Osteoblast (primary cell): ENCODE measurements around the gene ALKBH8. TPM values are rescaled to one million over a fixed set of nuclear protein-coding genes. Genes with fewer than 3 reads are reported as not detected.
A peak's percentile ranks its signal among the peaks of the same experiment; 100 is the strongest.

Experiments used
- DNase-seq: peaks from one replicate; pipeline ENCODE4 v3.0.0; 2011; ENCODE audit warnings: low spot score, mixed read lengths; ENCODE audit not compliant: insufficient read length; ENCODE audit errors: missing footprints
- H2AFZ ChIP-seq: 2 replicates; pipeline ENCODE4 v1.6.0; 2011; ENCODE audit warnings: mild to moderate bottlenecking, low read length
- H3K27ac ChIP-seq: 2 replicates; pipeline ENCODE4 v1.5.1; 2011; ENCODE audit warnings: mild to moderate bottlenecking, low read depth, low read length, moderate library complexity
- H3K27me3 ChIP-seq: 2 replicates; pipeline ENCODE4 v1.6.0; 2012; ENCODE audit warnings: mild to moderate bottlenecking, control low read depth, inconsistent platforms, low read length, moderate library complexity; ENCODE audit not compliant: insufficient read depth
- H3K36me3 ChIP-seq: 2 replicates; pipeline ENCODE4 v1.5.1; 2011; ENCODE audit warnings: mild to moderate bottlenecking, low read length, control low read depth, moderate library complexity; ENCODE audit not compliant: insufficient read depth
- H3K4me1 ChIP-seq: 2 replicates; pipeline ENCODE4 v1.5.1; 2011; ENCODE audit warnings: mild to moderate bottlenecking, low read length, control low read depth, moderate library complexity; ENCODE audit not compliant: insufficient read depth
- H3K4me2 ChIP-seq: 2 replicates; pipeline ENCODE4 v1.6.0; 2011; ENCODE audit warnings: mild to moderate bottlenecking, low read length; ENCODE audit not compliant: insufficient read depth
- H3K4me3 ChIP-seq: fragments of 200-600 bp; sonication (generic); 3 replicates; pipeline ENCODE4 v1.5.1; 2012; ENCODE audit warnings: mild to moderate bottlenecking, low read length, inconsistent platforms; ENCODE audit not compliant: insufficient read depth
- H3K79me2 ChIP-seq: 2 replicates; pipeline ENCODE4 v1.6.0; 2012; ENCODE audit warnings: mild to moderate bottlenecking, low read length, control low read depth, inconsistent platforms; ENCODE audit not compliant: insufficient read depth
- H3K9me3 ChIP-seq: 2 replicates; pipeline ENCODE4 v1.5.1; 2011; ENCODE audit warnings: low read depth, low read length, control low read depth
- H4K20me1 ChIP-seq: 2 replicates; pipeline ENCODE4 v1.6.0; 2012; ENCODE audit warnings: mild to moderate bottlenecking, low read length, control low read depth; ENCODE audit not compliant: insufficient read depth
- CTCF ChIP-seq: IDR thresholded peaks from 2 replicates; pipeline ENCODE4 v1.5.1; 2011; ENCODE audit warnings: mild to moderate bottlenecking, low read depth, low read length, moderate library complexity; ENCODE audit errors: extremely low read depth
- total RNA-seq: library from RNA; depleted of rRNA; stranded (reverse); fragments of >200 nt; gene quantifications from 2 replicates; pipeline ENCODE4 v1.2.3, GENCODE V29; 2012

ALKBH8 gene
- total RNA-seq, 1 donor: 6.2 TPM

- H3K79me2 ChIP-seq: no peaks in the 10 kb centered on the region
- H3K4me2 ChIP-seq: peak overlapping the region; percentile 90
- no peak overlapping the region for H3K27ac ChIP-seq
- H3K4me3 ChIP-seq: peak overlapping the region; percentile 73
- H3K36me3 ChIP-seq: no peaks in the 10 kb centered on the region
- peaks cover 5% of the 10 kb centered on the region for H3K4me1 ChIP-seq
- peak overlapping the region; percentile 83 for H2AFZ ChIP-seq
- no peak for TF ChIP-seq CTCF
- peaks cover 76% of the 10 kb centered on the region for H3K27me3 ChIP-seq
- no peaks in the 10 kb centered on the region for H3K9me3 ChIP-seq
- no peaks in the 10 kb centered on the region for H4K20me1 ChIP-seq
- peak; percentile 80 for DNase-seq
Observed at GRCh38 chr11:107591378-107592230, 26.1 kb upstream of the ALKBH8 start.

GRCh38 chr11:107590460-107591377 lies 25.2 kb upstream of the ALKBH8 start, which contains the start of gene ELMOD1:
TSS of gene ELMOD1 (plus strand) at chr11:107591147. CDS start at chr11:107618190, 27,043 bp downstream.
- Histone ChIP-seq H3K36me3 (no peaks in the 10 kb centered on the region), H2AFZ (peak within 1 kb of the TSS; percentile 83), H4K20me1 (no peaks in the 10 kb centered on the region), H3K4me1 (peaks cover 5% of the 10 kb centered on the region), H3K79me2 (no peaks in the 10 kb centered on the region), H3K9me3 (no peaks in the 10 kb centered on the region), H3K27ac (no peak within 1 kb of the TSS), H3K4me2 (peak within 1 kb of the TSS; percentile 90), H3K4me3 (peak within 1 kb of the TSS; percentile 73), H3K27me3 (peaks cover 75% of the 10 kb centered on the region)
- DNase-seq: peak; percentile 90
- no peak for TF ChIP-seq CTCF

- Histone ChIP-seq H3K36me3 (no peaks in the 10 kb centered on the region), H4K20me1 (no peaks in the 10 kb centered on the region), H3K4me2 (no peak overlapping the region), H3K4me3 (no peak overlapping the region), H3K9me3 (no peaks in the 10 kb centered on the region), H3K27me3 (peaks cover 48% of the 10 kb centered on the region), H2AFZ (no peak overlapping the region), H3K4me1 (peaks cover 5% of the 10 kb centered on the region), H3K79me2 (no peaks in the 10 kb centered on the region), H3K27ac (no peak overlapping the region)
- DNase-seq: no peak
- no peak for TF ChIP-seq CTCF
Observed at GRCh38 chr11:107587306-107587979, 21.9 kb upstream of the ALKBH8 start.
